Stimulated activated memory B cell treated with anti-CD40 and anti-IgM and Interleukin-4, amounts not matched to agents 10 μg/mL and 1 μg/mL and 100 μg/mL, for 72 hours (primary cell): ENCODE data around the gene OXA1L.
"Not testable (repeated sequence)": the region's sequence is repeated elsewhere in the genome, so short reads cannot be mapped to it uniquely, and the experiment has no call there.

Experiments used
- ATAC-seq: fragments of 150-1000 bp; cut with Tn5 transposase; 2 replicates; pipeline ENCODE4 v1.10.0; 2021
- H3K27ac Mint-ChIP-seq: one replicate; pipeline ENCODE4 v1.8.0; 2022; ENCODE audit warnings: mild to moderate bottlenecking, mixed read lengths
- H3K27me3 Mint-ChIP-seq: one replicate; pipeline ENCODE4 v1.8.0; 2022; ENCODE audit warnings: mixed read lengths
- H3K36me3 Mint-ChIP-seq: one replicate; pipeline ENCODE4 v1.8.0; 2022; ENCODE audit warnings: mixed read lengths
- H3K4me1 Mint-ChIP-seq: one replicate; pipeline ENCODE4 v1.8.0; 2022; ENCODE audit warnings: mixed read lengths
- H3K4me3 Mint-ChIP-seq: one replicate; pipeline ENCODE4 v1.8.0; 2022; ENCODE audit warnings: mild to moderate bottlenecking, moderate library complexity, mixed read lengths
- H3K9me3 Mint-ChIP-seq: one replicate; pipeline ENCODE4 v1.8.0; 2022; ENCODE audit warnings: mixed read lengths

OXA1L gene

DNA sequence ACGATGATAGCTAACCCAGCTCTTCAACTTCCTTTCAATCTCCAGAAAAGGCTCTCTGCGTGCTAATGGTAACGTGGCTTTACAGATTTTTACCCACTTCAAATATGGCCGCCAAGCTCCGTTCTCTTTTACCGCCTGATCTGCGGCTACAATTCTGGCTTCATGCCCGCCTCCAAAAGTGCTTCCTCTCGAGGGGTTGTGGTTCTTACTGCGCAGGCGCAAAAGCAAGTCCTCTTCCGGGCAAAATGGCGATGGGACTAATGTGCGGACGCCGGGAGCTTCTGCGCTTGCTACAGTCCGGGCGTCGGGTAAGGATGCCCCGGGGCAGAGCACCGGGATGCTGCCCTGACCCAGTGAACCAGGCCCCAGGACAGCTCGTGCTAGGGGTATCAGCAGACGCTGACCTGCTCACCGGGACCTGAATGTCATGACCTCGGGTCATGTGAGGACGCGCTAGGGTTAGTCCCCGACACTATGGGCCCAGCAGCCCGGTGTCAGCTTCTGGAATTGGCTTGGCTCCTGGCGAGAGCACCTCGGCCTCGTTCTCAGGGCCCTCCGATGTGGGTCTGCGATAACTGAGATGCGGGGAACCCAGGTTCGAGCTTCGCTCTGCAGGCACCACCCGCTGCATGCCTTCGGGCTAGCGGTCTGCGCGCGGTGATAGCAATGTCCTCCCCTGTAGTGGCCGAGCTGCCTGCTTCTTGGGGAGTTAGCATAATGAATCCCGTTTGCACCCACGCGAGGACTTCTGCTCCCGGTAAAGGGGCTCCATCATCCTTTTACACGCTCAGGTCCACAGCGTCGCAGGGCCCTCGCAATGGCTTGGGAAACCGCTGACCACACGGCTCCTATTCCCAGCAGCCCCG is at the start of gene OXA1L:
Gene OXA1L (plus strand): TSS at position 232 of the 866 bp plus-strand sequence. CDS start 14 bp downstream, at position 246.
- Mint-ChIP-seq H3K36me3 (peaks cover 53% of the 10 kb centered on the region), H3K9me3 (no peaks in the 10 kb centered on the region), H3K27me3 (no peaks in the 10 kb centered on the region), H3K4me1 (peaks cover 34% of the 10 kb centered on the region), H3K27ac (peak within 1 kb of the TSS; percentile 100), H3K4me3 (peak within 1 kb of the TSS; percentile 95)
- ATAC-seq = peak; percentile 92

GRCh38 chr14:22718091-22718490 is 48.4 kb upstream of the OXA1L start:
- Mint-ChIP-seq H3K27ac (no peak overlapping the region), H3K36me3 (no peaks in the 10 kb centered on the region), H3K4me1 (peaks cover 6% of the 10 kb centered on the region), H3K9me3 (no peaks in the 10 kb centered on the region), H3K27me3 (peaks cover 7% of the 10 kb centered on the region), H3K4me3 (no peak overlapping the region)
- ATAC-seq = no peak

- Mint-ChIP-seq H3K9me3 (no peaks in the 10 kb centered on the region), H3K27ac (no peak overlapping the region), H3K4me3 (no peak overlapping the region), H3K27me3 (no peaks in the 10 kb centered on the region), H3K36me3 (no peaks in the 10 kb centered on the region), H3K4me1 (no peaks in the 10 kb centered on the region)
- ATAC-seq = no peak
Measured at GRCh38 chr14:22721213-22721612, 45.3 kb upstream of the OXA1L start.

DNA sequence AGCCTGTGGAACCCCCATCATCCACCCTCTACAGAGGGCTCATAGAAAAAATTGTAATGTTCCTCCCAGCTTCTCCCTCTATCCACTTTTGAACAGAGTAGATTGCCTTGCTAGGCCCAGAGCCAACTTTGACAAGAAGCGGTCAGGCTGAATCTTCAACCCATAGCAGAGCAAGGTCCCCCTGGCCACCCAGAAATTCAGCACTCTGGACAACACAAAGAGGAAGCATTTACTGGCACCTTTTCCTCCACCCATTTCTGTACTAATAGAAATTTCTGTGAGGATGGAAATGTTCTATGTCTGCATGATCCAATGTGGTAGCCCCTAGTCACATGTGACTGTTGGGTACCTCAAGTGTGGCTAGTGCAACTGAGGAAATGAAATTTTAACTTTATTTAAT is 42.7 kb upstream of the OXA1L start:
- no peaks in the 10 kb centered on the region for H3K36me3 Mint-ChIP-seq
- H3K27me3 Mint-ChIP-seq = no peaks in the 10 kb centered on the region
- H3K9me3 Mint-ChIP-seq = no peaks in the 10 kb centered on the region
- no peak for ATAC-seq
- no peak overlapping the region for H3K4me3 Mint-ChIP-seq
- no peaks in the 10 kb centered on the region for H3K4me1 Mint-ChIP-seq
- no peak overlapping the region for H3K27ac Mint-ChIP-seq

DNA sequence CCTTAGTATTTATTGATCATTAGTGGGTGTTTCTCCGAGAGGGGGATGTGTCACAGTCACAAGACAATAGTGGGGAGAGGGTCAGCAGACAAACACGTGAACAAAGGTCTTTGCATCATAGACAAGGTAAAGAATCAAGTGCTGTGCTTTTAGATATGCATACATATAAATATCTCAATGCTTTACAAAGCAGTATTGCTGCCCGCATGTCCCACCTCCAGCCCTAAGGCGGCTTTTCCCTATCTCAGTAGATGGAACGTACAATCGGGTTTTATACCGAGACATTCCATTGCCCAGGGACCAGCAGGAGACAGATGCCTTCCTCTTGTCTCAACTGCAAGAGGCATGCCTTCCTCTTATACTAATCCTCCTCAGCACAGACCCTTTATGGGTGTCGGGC is 41.6 kb upstream of the OXA1L start:
- H3K36me3 Mint-ChIP-seq, H3K27ac Mint-ChIP-seq, H3K4me3 Mint-ChIP-seq, H3K27me3 Mint-ChIP-seq, H3K9me3 Mint-ChIP-seq, ATAC-seq, H3K4me1 Mint-ChIP-seq: not testable (repeated sequence)

DNA sequence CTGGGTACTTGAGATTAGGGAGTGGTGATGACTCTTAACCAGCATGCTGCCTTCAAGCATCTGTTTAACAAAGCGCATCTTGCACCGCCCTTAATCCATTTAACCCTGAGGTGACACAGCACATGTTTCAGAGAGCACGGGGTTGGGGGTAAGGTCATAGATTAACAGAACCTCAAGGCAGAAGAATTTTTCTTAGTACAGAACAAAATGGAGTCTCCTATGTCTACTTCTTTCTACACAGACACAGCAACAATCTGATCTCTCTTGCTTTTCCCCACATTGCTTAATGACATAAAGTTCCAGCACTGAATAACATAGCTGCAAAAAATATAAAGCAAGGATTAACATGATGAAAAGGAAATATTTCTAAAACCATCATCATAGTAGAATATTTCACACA is 41.1 kb upstream of the OXA1L start:
- H3K4me1 Mint-ChIP-seq, H3K9me3 Mint-ChIP-seq, H3K4me3 Mint-ChIP-seq, H3K27me3 Mint-ChIP-seq, H3K36me3 Mint-ChIP-seq, H3K27ac Mint-ChIP-seq, ATAC-seq: not testable (repeated sequence)

GRCh38 chr14:22726012-22726411 is 40.5 kb upstream of the OXA1L start:
- Mint-ChIP-seq H3K9me3 (no peaks in the 10 kb centered on the region), H3K4me1 (no peaks in the 10 kb centered on the region), H3K27me3 (no peaks in the 10 kb centered on the region), H3K4me3 (no peak overlapping the region), H3K27ac (no peak overlapping the region), H3K36me3 (no peaks in the 10 kb centered on the region)
- ATAC-seq = no peak

- H3K4me1 Mint-ChIP-seq, H3K4me3 Mint-ChIP-seq, ATAC-seq, H3K36me3 Mint-ChIP-seq, H3K27ac Mint-ChIP-seq, H3K27me3 Mint-ChIP-seq, H3K9me3 Mint-ChIP-seq: not testable (repeated sequence)
Measured at GRCh38 chr14:22732062-22732461, 34.4 kb upstream of the OXA1L start.

DNA sequence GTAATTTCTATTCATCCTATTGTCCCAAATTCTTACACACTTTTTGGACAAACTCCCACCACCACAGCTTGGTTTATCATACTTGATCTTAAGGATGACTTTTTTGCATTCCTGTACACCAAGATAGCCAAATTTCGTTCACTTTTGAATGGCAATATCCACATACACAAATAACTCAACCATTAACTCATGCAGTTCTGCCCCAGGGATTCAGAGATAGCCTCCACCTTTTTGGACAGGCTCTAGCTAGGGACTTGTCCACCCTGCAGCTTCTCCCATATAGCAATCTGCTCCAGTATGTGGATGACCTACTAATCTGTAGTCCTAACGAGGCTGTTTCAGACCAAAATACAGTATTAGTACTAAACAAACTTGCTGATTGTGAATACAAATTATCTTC is 32.7 kb upstream of the OXA1L start:
- no peaks in the 10 kb centered on the region for H3K36me3 Mint-ChIP-seq
- H3K4me3 Mint-ChIP-seq = no peak overlapping the region
- H3K9me3 Mint-ChIP-seq = no peaks in the 10 kb centered on the region
- no peaks in the 10 kb centered on the region for H3K27me3 Mint-ChIP-seq
- no peak for ATAC-seq
- H3K4me1 Mint-ChIP-seq = peaks cover 5% of the 10 kb centered on the region
- no peak overlapping the region for H3K27ac Mint-ChIP-seq

DNA sequence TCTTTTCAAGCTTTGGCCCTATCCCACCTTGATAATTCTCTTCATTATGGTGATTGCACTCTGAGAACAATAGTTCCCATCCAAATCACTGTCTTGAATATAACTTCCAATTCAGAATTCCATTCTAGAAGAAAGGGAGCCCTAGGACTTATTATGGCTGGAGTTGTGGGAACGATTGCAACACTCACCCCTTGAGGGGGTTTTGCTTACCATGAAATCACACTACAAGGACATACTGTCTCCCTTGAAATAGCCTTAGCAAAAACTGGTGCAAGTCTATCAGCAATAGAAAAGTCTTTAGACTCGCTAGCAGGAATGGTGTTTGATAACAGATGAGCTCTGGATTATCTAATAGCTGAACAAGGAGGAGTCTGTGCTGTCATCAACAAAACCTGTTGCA is 31.4 kb upstream of the OXA1L start:
- ATAC-seq = no peak
- no peaks in the 10 kb centered on the region for H3K27me3 Mint-ChIP-seq
- H3K36me3 Mint-ChIP-seq = no peaks in the 10 kb centered on the region

GRCh38 chr14:22736384-22736783 is 30.1 kb upstream of the OXA1L start:
- not testable (repeated sequence) for ATAC-seq, H3K27me3 Mint-ChIP-seq, H3K4me1 Mint-ChIP-seq, H3K27ac Mint-ChIP-seq, H3K9me3 Mint-ChIP-seq, H3K36me3 Mint-ChIP-seq, H3K4me3 Mint-ChIP-seq

More for the DNA sequence above, 31.4 kb upstream of the OXA1L start:
- Mint-ChIP-seq H3K27ac (no peak overlapping the region), H3K4me3 (no peak overlapping the region), H3K9me3 (no peaks in the 10 kb centered on the region), H3K4me1 (peaks cover 5% of the 10 kb centered on the region)

GRCh38 chr14:22737052-22737451 is 29.4 kb upstream of the OXA1L start:
- H3K4me3 Mint-ChIP-seq = no peak overlapping the region

GRCh38 chr14:22739423-22739822 is 27.1 kb upstream of the OXA1L start:
- Mint-ChIP-seq H3K36me3 (no peaks in the 10 kb centered on the region), H3K9me3 (peaks cover 2% of the 10 kb centered on the region), H3K27ac (no peak overlapping the region), H3K4me1 (peaks cover 5% of the 10 kb centered on the region), H3K4me3 (no peak overlapping the region), H3K27me3 (no peaks in the 10 kb centered on the region)
- no peak for ATAC-seq

More at GRCh38 chr14:22737052-22737451, 29.4 kb upstream of the OXA1L start:
- ATAC-seq = peak; percentile 68
- Mint-ChIP-seq H3K4me1 (peaks cover 5% of the 10 kb centered on the region), H3K27me3 (no peaks in the 10 kb centered on the region), H3K36me3 (no peaks in the 10 kb centered on the region), H3K9me3 (peaks cover 2% of the 10 kb centered on the region), H3K27ac (no peak overlapping the region)

- Mint-ChIP-seq H3K9me3 (peaks cover 2% of the 10 kb centered on the region), H3K36me3 (no peaks in the 10 kb centered on the region), H3K4me3 (no peak overlapping the region), H3K27ac (no peak overlapping the region), H3K4me1 (peaks cover 5% of the 10 kb centered on the region), H3K27me3 (no peaks in the 10 kb centered on the region)
- no peak for ATAC-seq
Measured at GRCh38 chr14:22740020-22740419, 26.5 kb upstream of the OXA1L start.

- Mint-ChIP-seq H3K4me1 (peaks cover 13% of the 10 kb centered on the region), H3K27ac (peak overlapping the region; percentile 89), H3K36me3 (no peaks in the 10 kb centered on the region), H3K9me3 (no peaks in the 10 kb centered on the region), H3K27me3 (no peaks in the 10 kb centered on the region), H3K4me3 (no peak overlapping the region)
- no peak for ATAC-seq
Measured at GRCh38 chr14:22747769-22748168, 18.7 kb upstream of the OXA1L start.

GRCh38 chr14:22748206-22748605 is 18.3 kb upstream of the OXA1L start:
- Mint-ChIP-seq H3K4me1 (peaks cover 13% of the 10 kb centered on the region), H3K27ac (peak overlapping the region; percentile 89), H3K9me3 (no peaks in the 10 kb centered on the region), H3K36me3 (no peaks in the 10 kb centered on the region), H3K27me3 (no peaks in the 10 kb centered on the region), H3K4me3 (peak overlapping the region; percentile 57)
- no peak for ATAC-seq
